ENCODE data around the gene TRIM24.

Gene TRIM24

GRCh38 chr7:138538997-138539644, 79.1 kb downstream of the TRIM24 start:
- no peak for DNase-seq (ENCODE audit: low spot score)

GRCh38 chr7:138542183-138542582, 82.1 kb downstream of the TRIM24 start:
- no peak for DNase-seq (ENCODE audit: low spot score)

- DNase-seq (ENCODE audit: low spot score), result no peak
Measured at GRCh38 chr7:138543739-138544138, 83.7 kb downstream of the TRIM24 start.

- no peak for DNase-seq (ENCODE audit: low spot score)
Measured at GRCh38 chr7:138545123-138545522, 85.1 kb downstream of the TRIM24 start.

GRCh38 chr7:138546064-138546619, 86.1 kb downstream of the TRIM24 start:
- DNase-seq (ENCODE audit: low spot score), result no peak

GRCh38 chr7:138546829-138547228, 86.8 kb downstream of the TRIM24 start:
- DNase-seq (ENCODE audit: low spot score), result no peak

GRCh38 chr7:138549082-138549481, 89.0 kb downstream of the TRIM24 start:
- DNase-seq (ENCODE audit: low spot score), result no peak

GRCh38 chr7:138550337-138550736, 90.3 kb downstream of the TRIM24 start:
- no peak for DNase-seq (ENCODE audit: low spot score)

- DNase-seq (ENCODE audit: low spot score), result no peak
Measured at GRCh38 chr7:138551102-138551501, 91.0 kb downstream of the TRIM24 start.

GRCh38 chr7:138553805-138554204, 93.7 kb downstream of the TRIM24 start:
- DNase-seq (ENCODE audit: low spot score), result no peak

GRCh38 chr7:138554674-138555073, 94.6 kb downstream of the TRIM24 start:
- no peak for DNase-seq (ENCODE audit: low spot score)

- DNase-seq (ENCODE audit: low spot score), result no peak
Measured at GRCh38 chr7:138555684-138556083, 95.6 kb downstream of the TRIM24 start.

GRCh38 chr7:138556771-138557484, 96.9 kb downstream of the TRIM24 start:
- no peak for DNase-seq (ENCODE audit: low spot score)

- no peak for DNase-seq (ENCODE audit: low spot score)
Measured at GRCh38 chr7:138559448-138559847, 99.4 kb downstream of the TRIM24 start.

- DNase-seq (ENCODE audit: low spot score), result no peak
Measured at GRCh38 chr7:138563808-138564207, 103.7 kb downstream of the TRIM24 start.

GRCh38 chr7:138564365-138564764, 104.3 kb downstream of the TRIM24 start:
- DNase-seq (ENCODE audit: low spot score), result no peak

GRCh38 chr7:138565071-138565450, 105.0 kb downstream of the TRIM24 start:
- no peak for DNase-seq (ENCODE audit: low spot score)

GRCh38 chr7:138565451-138566114, 105.5 kb downstream of the TRIM24 start:
- no peak for DNase-seq (ENCODE audit: low spot score)

- no peak for DNase-seq (ENCODE audit: low spot score)
Measured at GRCh38 chr7:138568655-138569054, 108.6 kb downstream of the TRIM24 start.

GRCh38 chr7:138569418-138569817, 109.4 kb downstream of the TRIM24 start:
- no peak for DNase-seq (ENCODE audit: low spot score)

GRCh38 chr7:138570715-138571114, 110.7 kb downstream of the TRIM24 start:
- no peak for DNase-seq (ENCODE audit: low spot score)

GRCh38 chr7:138573741-138574140, 113.7 kb downstream of the TRIM24 start:
- no peak for DNase-seq (ENCODE audit: low spot score)

GRCh38 chr7:138575897-138576428, 115.9 kb downstream of the TRIM24 start:
- no peak for DNase-seq (ENCODE audit: low spot score)
